Measurements from ENCODE around the gene MARCHF3.
"Not testable (repeated sequence)": the region's sequence is repeated elsewhere in the genome, so short reads cannot be mapped to it uniquely, and the experiment has no call there.

- not testable (repeated sequence) for TF ChIP-seq POLR2A (IDR thresholded peaks at IDR 0.05; ENCODE audit: low read length); GATA1 (IDR thresholded peaks at IDR 0.05; ENCODE audit: low read depth, low read length)
Measured at GRCh38 chr5:126895712-126896111, 134.6 kb downstream of the MARCHF3 start.

Measured in erythroblast (primary cell).